HG03521 (cell line): ENCODE results near the gene SPRR2E.
"Not testable (repeated sequence)": the region's sequence is repeated elsewhere in the genome, so short reads cannot be mapped to it uniquely, and the experiment has no call there.

ENCODE experiments used
- ATAC-seq: cut with Tn5 transposase; IDR thresholded peaks from one replicate; pipeline ENCODE4 v1.9.1; 2021; ENCODE audit warnings: mild to moderate bottlenecking, moderate library complexity; ENCODE audit not compliant: unreplicated experiment

SPRR2E gene

DNA sequence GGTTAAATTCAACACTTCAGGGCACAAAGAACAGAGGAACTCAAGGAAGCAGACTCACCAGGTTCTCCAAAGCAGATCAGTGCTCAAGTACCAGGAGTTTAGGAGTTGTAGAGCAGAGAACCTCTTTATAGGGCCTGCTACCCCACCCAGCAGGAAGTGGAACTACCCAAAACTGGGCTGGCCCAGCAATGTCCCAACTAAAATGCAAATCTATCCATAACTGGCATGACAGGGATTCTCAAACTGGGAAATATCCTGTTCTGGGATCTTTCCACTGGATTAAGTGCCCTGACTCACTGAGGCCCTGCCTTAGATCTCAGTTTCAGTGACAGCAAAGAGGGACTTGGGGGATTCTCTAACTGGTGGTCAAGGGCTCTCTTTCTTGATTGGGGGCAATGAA lies at the start of gene SPRR2E:
Gene SPRR2E (minus strand): TSS at position 101 of the 400 bp plus-strand sequence. CDS start 775 bp downstream, outside the sequence.
- no peak for ATAC-seq

DNA sequence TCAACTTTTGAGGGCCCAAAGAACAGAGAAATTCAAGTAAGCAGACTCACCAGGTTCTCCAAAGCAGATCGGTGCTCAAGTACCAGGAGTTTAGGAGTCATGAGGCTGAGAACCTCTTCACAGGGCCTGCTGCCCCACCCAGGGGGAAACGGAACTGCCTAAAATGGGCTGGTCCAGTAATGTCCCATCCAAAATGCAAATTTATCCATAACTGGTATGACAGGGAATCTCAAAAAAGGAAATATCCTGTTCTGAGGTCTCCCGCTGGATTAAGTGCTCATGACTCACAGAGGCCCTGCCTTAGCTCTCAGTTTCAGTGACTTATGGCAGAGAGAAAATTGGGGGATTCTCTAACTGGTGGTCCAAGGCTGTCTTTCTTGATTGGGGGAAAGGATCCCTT lies 47.1 kb upstream of the SPRR2E start:
- no peak for ATAC-seq

DNA sequence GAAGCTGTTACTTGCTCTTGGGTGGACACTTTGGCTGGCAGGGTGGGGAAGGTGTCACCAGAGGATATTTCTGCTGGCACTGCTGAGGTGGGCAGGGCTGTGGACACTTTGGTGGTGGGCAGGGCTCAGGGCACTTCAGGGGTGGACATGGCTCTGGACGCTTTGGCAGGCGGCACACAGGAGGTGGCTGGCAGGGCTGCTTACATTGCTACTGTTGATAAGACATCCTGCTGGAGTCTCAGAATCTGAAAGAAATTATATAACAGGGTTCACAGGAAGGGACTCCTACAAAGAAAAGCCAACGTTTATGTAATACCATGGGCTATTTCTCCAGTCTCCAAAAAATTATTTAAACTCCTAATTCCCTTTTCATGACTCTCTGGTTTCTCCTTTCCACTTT lies 46.2 kb upstream of the SPRR2E start:
- ATAC-seq: no peak

DNA sequence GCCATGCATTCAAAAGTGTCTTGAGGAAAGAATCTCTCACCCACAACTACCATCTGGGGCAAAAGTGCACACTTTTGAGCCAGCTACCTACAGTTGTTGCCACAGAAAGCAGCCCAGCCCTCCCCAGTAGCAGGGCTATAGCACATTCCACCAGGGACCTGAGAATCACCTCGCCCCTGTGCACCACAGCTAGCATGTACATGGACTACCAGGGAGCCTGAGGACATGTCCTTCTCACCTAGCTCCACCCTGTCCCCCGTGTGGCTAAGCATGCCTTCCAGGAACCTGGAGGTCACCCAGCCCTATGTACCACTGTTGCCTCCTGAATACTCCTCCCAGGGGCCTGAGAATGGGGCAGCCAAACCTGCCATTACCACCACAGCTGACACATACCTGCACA lies 39.4 kb upstream of the SPRR2E start:
- no peak for ATAC-seq

DNA sequence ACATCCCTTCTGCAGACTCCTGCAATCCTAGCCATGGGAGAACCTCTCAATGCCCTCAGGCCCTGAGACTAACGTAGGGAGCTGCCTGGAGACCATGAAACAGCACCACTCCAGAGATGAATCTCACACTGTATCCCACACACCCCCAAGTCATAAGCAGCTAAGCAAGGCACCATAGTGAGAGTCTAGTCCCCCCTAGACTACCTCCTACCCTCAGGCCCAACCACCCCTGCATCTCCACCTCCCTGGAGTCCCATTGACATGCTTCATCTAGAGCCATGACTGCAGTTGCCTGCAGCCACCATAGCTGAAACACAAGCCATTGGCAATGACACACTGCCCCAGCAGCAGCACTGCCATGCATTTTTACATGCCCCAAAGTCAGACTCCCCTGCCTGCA lies 38.9 kb upstream of the SPRR2E start:
- no peak for ATAC-seq

DNA sequence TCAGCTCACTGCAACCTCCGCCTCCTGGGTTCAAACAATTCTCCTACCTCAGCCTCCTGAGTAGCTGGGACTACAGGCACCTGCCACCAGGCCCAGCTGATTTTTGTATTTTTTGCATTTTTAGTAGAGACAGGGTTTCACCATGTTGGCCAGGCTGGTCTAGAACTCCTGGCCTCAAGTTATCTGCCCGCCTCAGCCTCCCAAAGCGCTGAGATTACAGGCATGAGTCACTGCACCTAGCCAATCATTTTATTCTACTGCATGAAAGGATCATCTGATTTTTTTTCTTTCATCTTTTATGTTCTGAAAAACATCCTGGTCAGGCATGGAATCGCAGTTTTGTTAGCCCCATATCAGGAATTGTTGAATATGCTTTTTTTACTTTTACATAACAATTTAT lies 34.4 kb upstream of the SPRR2E start:
- not testable (repeated sequence) for ATAC-seq

DNA sequence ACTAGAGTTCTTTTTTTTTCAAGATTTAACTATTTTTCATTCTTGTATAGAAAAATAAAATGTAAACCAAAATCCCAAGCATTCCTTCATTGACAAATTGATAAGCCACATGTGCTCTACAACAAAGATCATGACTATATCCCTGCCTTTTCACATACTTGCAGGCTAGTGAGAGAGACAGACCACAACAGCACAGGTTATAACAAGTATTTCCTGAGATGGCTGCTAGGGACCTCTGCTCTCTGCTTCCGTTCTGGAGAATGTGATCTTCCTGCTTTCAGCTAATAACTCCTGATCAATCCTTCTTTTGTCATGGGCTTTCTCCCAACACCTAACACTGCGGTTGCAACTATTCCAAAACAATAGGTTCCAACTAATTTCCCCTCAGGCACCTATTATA lies 33.0 kb upstream of the SPRR2E start:
- ATAC-seq: no peak

DNA sequence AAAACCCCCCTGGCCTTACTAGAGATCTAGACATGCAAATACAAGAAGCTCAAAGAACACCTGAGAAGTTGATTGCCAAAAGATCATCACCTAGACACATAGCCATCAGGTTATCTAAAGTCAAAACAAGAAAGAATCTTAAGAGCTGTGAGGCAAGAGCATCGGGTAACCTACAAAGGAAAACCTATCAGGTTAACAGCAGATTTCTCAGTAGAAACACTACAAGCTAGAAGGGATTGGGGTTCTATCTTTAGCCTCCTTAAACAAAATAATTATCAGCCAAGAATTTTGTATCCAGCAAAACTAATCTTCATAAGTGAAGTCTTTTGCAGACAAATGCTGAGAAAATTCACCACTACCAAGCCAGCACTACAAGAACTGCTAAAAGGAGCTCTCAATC lies 31.2 kb upstream of the SPRR2E start:
- ATAC-seq: no peak

DNA sequence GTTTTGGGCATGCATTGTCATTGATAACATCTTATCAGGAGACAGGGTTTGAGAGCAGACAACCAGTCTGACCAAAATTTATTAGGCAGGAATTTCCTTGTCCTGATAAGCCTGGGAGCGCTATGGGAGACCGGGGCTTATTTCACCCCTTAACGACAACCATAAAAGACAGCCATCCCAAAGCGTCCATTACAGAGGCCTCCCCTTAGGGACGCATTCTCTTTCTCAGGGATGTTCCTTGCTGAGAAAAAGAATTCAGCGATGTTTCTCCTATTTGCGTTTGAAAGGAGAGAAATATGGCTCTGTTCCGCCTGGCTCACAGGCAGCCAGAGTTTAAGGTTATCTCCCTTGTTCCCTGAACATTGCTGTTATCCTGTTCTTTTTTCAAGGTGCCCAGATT lies 29.5 kb upstream of the SPRR2E start:
- ATAC-seq: not testable (repeated sequence)

DNA sequence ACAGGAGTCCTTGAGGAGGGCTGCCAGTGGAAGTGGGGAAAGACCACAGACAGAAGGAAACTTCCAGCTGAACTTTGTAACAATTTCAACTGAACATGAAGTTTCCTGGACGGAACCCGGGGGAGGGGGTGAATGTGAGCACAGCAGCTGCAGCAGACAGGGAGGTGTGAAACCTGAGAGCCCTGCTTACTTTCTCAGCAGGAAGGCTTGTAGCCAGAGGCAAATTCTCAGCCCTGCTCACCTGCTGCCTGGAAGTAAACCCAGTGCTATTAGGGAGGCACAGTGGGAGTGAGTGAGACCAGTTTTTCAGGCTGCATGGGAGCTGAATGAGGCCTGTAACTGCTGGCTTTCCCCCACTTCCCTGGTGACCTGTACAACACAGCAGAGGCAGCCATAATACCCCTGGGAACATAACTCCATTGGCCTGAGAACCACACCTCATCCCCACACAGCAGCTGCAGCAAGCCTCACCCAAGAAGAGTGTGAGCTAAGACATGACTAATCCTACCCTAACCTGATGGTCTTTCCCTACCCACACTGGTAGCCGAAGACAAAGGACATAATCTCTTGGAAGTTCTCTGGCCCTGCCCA lies 28.6 kb upstream of the SPRR2E start:
- ATAC-seq: no peak

DNA sequence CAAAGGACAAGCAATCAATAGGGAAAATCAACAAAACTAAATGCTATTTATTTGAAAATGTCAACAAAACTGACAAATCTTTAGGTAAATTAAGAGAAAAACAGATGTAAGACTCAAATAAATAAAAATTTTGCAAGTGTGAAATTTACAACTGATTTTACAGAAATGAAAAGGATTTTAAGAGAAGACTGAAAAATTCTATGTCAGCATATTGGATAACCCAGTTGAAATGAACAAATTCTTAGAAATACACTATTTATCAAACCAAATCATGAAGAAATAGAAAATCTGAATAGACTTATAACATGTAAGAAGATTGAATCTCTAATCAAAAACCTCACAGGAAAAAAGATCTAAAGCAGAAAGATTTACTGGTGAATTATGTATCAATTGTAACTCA lies 26.6 kb upstream of the SPRR2E start:
- no peak for ATAC-seq

DNA sequence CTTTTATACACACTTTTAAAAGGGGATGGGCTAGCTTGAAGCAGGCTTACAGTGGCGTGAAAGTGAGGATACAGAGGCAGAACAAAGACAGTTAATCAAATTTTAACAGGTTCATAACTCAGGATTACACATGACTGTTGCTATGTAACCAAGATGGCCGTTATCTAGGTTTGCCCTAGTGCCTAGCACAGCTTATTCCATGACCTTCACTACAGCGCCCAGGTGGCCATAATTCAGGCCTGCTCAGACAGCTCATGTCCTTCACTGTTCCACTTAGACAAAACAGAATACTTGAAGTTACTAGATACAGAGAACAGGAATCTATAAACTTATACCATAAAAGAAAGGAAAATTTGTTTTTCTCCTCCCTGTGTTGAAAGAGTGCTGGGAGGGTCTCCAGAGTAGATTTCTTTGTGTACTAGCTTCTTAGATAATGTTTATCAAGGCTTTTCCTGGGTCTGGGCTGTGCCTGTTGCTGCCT lies 25.2 kb upstream of the SPRR2E start:
- no peak for ATAC-seq

DNA sequence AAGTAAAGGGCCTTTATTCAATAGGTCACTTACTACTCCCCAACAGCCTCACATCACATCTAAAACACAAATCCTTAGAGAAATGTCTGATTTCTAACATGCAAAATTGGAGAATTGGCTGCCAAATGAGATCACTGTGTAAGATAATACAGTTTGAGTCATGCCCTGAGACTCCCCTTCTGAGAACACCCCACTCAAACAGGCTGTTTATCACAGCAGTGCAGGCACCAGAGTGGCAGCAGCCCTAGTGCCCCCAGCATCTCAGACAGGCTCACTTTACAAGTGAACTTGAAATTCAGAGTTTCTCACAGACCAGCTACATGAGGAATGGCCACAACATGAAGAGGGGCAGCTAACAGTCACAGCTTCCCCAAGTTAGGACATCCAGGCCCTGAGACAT lies 20.9 kb upstream of the SPRR2E start:
- ATAC-seq: not testable (repeated sequence)

DNA sequence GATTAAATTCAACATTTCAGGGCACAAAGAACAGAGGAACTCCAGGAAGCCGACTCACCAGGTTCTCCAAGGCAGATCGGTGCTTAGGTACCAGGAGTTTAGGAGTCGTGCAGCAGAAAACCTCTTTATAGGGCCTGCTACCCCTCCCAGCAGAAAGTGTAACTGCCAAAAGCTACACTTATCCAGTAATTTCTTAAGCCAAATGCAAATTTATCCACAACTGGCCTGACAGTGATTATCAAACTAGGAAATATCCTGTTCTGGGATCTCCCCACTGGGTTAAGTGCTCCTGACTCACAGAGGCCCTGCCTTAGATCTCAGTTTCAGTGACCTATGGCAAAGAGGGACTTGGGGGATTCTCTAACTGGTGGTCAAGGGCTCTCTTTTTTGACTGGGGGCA lies 19.1 kb upstream of the SPRR2E start, which contains the start of gene SPRR2F:
Gene SPRR2F (minus strand): TSS at position 101 of the 400 bp plus-strand sequence. CDS start 783 bp downstream, outside the sequence.
- no peak for ATAC-seq

DNA sequence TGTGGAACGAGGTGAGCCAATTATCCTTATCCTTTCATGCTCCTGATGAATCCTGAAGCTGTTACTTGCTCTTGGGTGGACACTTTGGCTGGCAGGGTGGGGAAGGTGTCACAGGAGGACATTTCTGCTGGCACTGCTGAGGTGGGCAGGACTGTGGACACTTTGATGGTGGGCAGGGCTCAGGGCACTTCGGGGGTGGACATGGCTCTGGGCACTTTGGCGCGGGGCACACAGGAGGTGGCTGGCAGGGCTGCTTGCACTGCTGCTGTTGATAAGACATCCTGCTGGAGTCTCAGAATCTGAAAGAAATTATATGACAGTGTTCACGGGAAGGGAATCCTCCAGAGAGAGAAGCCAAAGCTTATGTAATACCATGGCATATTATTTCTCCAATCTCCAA lies 18.1 kb upstream of the SPRR2E start:
- ATAC-seq: not testable (repeated sequence)

DNA sequence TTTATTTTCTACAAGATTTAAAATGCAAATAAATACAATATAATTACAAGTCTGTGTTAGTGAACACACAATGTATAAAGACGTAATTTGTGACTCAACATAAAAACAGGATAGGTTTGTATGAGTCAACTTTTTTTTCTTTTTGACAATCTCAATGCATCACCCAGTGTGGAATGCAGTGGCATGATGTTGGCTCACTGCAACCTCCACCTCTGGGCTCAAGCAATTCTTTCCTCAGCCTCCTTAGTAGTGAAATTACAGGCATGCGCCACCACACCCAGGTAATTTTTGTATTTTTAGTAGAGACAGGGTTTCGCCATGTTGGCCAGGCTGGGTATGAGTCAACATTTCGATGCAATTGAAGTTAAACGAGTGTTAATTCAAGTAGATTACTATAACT lies 5.9 kb upstream of the SPRR2E start:
- ATAC-seq: no peak

DNA sequence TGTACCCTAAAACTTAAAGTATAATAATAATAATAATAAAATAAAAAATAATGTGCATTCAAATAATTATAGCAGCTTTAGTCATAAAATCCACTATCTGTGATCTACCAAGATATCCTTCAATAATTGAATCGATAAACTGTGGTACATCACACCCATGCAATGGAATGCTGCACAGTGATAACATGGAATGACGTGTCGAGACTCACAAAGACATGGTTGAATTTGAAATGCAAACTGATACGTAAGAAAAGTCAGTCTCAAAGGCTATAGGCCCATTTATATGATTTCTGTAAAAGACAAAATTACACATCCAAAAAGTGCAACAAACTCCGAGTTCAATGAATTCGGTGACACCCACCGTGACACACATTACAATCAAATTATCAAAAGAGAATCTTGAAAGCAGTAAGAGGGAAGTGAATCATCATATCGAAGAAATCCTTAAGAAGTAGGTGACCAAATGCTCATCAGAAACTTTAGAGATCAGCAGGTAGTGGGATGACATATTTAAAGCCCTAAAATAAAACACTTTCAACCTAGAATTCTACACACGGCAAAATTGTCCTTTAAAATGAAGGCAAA lies 5.2 kb upstream of the SPRR2E start:
- ATAC-seq: no peak

DNA sequence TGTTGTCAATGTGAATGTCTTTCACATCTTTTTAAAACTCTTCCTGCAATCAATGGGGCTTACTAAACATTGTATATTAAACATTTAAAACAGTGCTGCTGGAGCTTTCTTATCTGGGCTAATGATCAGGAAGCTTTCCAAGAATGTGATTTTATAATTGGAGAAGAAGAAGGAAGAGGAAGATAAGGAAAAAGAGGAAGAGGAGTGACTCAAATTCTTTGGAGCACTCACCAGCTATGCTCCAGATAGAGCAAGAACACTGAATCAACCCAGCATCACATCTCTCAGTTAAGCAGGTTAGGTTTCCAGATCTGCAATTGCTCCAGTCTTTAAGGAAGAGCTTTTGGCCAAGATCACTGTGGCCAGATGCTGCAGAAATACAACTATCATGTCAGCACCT lies 1.4 kb upstream of the SPRR2E start:
- ATAC-seq: no peak

DNA sequence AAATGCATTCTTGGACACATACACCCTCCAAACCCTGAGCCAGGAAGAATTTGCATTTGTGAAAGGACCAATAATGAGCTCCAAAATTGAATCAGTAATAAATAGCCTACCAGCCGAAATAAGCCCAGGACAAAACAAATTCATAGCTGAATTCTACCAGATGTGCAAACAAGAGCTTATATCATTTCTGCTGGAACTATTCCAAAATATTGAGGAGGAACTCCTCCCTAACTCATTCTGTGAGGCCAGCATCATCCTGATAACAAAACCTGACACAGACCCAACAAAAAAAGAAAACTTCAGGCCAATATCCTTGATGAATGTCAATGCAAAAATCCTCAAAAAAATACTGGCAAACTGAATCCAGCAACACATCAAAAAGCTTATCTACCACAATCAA lies 6.7 kb downstream of the SPRR2E start:
- ATAC-seq: no peak

DNA sequence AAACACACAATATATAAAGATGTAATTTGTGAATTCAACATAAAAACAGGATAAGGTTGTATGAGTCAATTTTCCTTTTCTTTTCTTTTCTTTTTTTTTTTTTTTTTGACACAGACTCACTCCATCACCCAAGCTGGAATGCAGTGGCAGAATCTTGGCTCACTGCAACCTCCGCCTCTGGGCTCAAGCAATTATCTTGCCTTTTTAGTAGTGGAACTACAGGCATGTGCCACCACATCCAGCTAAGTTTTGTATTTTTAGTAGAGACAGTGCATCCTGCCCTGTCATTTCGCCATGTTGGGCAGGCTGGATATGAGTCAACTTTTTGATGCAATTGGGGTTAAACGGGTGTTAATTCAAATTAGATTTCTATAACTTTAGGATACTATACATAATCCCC lies 12.6 kb downstream of the SPRR2E start:
- no peak for ATAC-seq

DNA sequence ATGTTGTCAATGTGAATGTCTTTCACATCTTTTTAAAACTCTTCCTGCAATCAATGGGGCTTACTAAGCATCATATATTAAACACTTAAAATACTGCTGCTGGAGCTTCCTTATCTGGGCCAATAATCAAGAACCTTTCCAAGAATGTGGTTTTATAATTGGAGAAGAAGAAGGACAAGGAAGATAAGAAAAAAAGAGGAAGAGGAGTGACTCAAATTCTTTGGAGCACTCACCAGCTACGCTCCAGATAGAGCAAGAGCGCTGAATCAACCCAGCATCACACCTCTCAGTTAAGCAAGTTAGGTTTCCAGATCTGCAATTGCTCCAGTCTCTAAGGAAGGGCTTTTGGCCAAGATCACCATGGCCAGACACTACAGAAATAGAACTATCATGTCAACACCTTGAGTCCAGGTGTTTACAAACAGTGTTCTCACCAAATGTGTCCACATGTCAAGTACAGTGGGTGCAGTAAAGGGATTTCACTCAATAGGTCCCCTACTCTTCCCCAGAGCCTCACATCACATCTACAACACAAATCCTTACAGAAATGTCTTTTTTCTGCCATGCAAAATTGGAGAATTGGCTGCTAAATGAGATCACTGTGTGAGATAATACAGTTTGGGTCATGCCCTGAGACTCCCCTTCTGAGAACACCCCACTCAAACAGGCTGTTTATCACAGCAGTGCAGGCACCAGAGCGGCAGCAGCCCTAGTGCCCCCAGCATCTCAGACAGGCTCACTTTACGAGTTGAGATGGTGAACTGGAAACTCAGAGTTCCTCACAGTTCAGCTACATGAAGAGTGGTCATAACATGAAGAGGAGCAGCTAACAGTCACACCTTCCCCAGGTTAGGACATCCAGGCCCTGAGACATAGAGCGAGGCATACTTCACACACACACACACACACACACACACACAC lies 21.3 kb downstream of the SPRR2E start:
- ATAC-seq: no peak

DNA sequence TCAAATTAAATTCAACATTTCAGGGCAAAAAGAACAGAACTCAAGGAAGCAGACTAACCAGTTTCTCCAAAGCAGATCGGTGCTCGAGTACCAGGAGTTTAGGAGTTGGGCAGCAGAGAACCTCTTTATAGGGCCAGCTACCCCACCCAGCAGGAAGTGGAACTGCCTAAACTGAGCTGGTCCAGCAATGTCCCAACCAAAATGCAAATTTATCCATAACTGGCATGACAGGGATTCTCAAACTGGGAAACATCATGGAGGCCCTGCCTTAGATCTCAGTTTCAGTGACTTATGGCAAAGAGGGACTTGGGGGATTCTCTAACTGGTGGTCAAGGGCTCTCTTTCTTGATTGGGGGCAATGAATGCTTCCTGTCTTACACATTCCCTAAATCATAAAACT lies 22.8 kb downstream of the SPRR2E start, which contains the start of gene SPRR2B:
Gene SPRR2B (minus strand): TSS at position 101 of the 400 bp plus-strand sequence. CDS start 772 bp downstream, outside the sequence.
- no peak for ATAC-seq
